NK-92 treated with Interleukin-12 subunit alpha and Interleukin-12 subunit beta, amount 100 ng/mL, for 24 hours (cell line): Measurements from ENCODE around the gene RWDD4.

Source experiments
- DNase-seq: peaks from one replicate; lab custom pipeline; 2025; lab: John Stamatoyannopoulos, UW

RWDD4 gene

DNA sequence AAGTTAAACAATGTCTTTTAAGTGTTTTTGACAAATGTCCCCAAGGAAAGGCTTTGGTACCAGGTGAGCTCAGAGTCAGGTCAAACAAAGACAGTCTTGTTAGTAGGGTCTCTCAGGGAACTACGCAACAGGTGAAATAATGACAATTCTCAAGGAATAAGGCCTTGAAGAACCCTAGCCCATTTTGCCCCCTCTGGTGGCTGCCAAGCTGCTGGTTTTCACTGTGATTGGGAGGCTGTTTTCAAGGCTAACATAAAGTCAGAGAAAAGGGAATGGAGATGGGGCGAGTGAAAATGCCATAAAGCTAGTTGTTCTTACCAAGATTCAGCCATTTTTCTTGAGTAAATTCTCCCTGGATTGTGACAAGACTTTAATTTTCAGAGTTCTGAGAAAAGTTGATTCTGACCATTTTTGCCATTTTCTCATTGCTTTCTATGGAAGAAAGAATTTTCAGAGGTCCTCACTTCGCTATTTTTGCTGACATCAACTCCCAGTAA is 58.7 kb downstream of the RWDD4 start:
- no peak for DNase-seq

DNA sequence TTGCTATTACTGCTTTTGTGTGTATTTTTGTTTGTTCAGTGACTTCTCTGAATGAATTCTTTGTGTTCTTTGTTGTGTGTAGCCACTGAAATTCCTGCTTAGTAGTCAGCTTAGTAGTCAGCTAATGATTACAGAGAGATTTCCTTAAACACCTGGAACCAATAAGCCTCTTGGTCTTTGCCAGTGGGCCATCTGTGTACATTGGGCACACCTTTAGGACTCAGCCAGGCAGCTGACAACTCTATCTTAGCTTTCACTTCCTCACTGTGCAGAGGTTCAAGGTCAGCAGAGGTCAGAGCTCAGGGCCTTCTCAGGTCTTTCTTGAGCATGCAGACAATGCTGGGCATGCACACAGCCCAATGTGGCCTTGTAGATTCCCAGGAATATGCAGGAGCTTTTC is 59.3 kb downstream of the RWDD4 start:
- DNase-seq: no peak

DNA sequence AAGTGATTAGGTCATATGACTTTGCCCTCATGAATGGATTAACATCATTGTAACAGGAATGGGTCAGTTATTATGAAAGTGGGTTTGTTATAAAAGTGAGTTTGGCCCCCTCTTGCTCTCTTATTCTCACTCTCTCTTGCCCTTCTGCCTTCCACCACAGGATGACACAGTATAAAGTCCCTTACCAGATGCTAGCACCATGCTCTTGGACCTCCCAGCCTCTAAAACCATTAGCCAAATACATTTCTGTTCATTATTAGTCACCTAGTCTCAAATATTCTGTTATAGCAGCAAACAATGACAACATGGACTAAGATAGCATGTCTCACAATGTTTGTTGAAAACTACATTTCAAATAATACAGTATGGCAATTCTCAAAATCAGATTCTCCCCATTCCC is 59.7 kb downstream of the RWDD4 start:
- no peak for DNase-seq

DNA sequence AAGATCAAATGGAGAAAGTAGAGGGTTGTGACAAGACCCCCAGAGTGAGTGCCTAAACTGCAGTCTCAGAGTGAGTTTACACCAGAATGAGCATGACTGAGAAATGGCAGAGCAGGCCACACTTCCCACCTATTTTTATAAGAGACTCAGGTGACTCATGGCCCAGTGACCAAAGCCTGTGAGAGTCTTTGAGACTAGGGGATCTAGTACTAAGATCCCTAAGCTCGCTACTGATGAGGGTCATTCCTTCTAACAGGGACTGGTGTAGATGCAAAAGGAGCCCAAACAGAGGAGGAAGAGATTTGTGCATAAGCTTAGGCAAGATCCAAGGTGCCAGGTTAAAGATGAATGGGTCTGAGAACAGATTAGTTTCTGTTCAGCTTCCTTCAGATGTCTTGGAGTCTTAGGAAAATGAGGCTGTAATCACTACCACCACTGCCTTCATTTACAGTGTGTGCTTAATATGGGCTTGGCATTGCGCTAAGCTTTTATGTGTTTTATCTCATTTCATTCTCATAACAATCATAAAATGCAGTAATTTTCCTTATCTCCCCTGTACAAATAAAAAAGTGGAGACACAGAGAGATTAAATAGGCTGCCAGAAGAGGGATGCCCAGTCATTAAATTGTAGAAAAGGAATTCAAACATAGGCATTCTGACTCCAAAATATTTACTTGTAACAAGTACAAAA is 62.8 kb downstream of the RWDD4 start:
- DNase-seq: no peak

DNA sequence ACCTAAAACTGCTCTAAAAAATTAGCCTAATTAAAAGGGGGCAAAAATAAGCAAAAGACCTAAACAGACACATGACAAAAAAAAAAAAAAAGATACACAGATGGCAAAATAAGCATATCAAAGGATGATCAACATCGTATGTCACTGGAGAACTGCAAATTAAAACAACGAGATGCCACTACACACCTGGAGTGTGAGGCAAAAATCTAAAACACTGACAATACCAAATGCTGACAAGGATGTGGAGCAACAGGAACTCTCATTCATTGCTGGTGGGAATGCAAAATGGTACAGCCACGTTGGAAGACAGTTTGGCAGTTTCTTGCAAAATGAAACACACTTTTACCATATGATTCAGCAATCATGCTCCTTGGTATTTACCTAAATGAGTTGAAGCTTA is 64.2 kb downstream of the RWDD4 start:
- no peak for DNase-seq

DNA sequence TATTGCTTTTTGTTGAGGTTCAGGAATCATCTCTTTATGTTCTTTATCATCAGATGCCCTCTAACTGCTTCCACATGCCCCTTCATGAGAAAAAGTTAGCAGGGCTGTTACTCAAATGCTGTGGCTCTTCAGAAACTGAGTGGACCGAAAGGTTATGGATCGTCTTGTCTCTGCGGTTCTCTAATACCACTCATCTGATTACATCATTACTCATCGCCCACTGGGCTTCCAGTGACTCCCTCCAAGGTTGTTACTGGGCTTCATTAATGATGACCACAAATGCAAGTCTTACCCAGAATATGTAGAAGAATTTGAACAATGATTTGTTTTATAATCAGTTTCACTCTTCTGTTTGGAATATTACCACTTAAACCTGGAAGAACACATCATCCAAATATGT is 67.7 kb downstream of the RWDD4 start:
- no peak for DNase-seq
